Stimulated activated CD4-positive, alpha-beta T cell treated with anti-CD3 and anti-CD28 coated beads, Interleukin-1b, Interleukin-23, amount 100 ng/mL, for 24 hours (primary cell): ENCODE results near the gene CAMTA1.
A peak's percentile ranks its signal among the peaks of the same experiment; 100 is the strongest.

Experiments
- DNase-seq, 4 experiments: peaks; one replicate each; pipeline ENCODE4 v3.0.0-alpha.2; 2020; ENCODE audit warnings: low read depth in 4 of 4, low spot score in 1 of 4

CAMTA1 gene

GRCh38 chr1:7716506-7716905 is 931.3 kb downstream of the CAMTA1 start:
- DNase-seq, result no peak

DNA sequence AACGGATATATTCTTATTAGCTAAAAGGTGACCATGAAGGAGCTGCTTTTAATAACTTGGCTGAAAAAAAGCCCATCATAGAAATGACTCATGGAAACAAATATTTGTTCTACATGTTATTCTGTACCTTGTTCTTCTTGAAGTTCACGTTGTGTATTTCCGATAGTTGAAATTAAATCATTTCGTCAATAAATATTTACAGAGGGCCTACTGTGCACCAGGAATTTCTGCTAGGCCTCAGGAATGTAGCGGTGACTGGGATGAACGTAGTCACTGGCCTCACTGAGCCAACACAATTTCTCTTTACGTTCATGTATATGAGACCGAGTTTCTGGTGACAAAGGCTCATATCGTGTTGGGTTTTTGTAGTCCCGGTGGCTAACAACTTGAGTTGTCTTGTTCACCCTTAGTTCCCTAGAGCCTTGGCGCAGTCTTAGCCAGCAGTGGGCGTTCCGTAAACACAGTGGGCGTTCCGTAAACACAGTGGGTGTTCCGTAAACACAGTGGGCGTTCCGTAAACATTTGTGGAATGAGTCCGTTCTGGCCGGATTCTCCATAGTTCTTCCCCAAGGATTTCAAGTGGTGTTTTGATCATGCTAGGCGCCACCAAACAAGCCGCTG is 932.6 kb downstream of the CAMTA1 start:
- DNase-seq, result no peak

DNA sequence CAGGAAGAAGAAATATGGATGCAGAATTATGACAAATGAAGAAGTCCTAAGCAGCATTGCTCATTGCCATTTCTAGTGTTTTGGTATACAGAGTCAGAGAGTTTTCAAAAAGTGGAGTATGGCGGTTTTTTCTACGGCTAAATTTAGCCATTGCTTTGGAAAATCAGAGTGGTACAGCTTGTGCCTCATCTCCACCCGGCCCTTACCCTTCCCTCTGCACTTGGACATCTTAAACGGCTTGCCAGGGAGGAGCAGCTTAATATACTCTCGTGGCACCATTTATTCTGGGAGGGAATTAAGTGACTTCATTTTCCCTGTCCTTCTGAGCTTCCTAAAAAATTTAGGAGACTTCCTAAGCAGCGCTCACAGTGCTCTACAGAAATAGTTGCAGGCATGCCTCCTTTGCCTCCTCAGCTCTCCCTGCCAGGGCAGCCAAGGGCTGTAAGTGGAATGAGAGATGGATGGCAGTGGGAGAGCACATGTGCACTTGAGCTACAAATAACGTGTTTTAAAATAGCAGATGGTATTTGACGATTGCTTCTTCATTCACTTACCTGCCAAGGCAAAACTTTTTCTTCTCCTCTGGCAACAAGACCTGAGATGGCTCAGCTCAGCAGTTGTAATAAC is 934.3 kb downstream of the CAMTA1 start:
- DNase-seq, result no peak

DNA sequence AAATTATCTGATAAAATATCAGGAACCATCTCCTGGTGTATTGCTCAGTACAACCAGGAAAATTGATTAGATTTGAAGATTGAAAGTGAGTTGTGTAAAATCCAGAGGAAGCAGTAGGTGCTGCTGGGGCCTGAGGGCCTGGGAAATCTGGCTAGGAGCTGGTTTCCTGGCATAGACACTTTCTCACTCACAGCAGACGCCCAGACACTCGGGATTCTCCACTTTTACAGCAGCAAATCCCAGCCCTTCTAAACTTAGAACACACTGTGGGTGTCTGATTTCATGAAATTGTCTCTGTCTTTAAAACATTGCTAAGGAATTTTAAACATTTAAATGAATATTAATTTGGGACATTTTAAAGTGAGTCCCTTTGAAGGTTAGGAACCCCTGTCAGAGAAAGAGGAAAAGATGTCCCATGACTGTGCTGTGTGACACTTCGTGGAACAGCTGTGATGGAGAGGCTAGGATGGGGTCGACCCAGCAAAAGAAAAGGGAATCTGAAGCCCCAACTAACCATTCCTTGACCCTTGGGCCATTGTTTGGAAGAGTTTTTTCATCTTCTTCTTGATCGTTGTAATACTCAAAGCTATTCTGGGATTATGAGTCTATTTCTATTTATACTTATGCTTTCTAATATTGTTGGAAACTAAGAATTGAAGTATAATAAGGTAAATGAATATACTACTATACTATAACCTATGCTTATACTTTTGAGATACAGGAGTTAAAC is 936.9 kb downstream of the CAMTA1 start:
- no peak for DNase-seq

DNA sequence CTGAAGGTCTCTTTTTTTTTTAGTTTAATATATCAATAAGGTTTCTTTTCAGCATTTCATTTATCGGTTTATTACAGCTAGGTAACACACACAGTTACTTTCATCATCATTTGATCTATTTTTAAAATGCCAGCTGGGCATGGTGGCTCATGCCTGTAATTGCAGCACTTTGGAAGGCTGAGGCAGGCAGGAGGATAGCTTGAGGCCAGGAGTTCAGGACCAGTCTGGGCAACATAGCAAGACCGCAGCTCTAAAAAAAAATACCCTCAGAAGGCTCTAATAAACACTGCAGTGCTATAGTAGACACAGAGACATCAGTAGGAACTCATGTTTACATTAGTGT is 937.4 kb downstream of the CAMTA1 start:
- no peak for DNase-seq

DNA sequence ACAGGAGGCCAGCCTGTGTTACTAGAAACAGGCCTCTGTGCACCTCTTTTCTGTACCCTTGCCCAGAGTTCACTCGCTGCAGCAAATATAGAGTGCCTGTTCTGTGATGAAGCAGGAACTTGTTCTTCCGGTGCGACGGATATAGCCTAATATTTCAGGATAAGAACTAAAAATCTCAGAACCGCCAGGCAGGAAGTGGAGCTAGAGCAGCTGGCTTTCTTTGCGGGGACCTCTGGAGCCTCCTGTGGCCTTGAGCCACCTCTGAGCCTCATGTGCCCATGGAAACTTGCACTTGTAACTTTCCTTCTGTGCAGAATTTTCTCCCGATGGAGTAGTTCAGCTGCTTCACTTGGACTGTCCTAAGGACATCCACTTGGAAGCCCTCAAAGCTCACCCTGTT is 941.4 kb downstream of the CAMTA1 start:
- DNase-seq, result no peak

DNA sequence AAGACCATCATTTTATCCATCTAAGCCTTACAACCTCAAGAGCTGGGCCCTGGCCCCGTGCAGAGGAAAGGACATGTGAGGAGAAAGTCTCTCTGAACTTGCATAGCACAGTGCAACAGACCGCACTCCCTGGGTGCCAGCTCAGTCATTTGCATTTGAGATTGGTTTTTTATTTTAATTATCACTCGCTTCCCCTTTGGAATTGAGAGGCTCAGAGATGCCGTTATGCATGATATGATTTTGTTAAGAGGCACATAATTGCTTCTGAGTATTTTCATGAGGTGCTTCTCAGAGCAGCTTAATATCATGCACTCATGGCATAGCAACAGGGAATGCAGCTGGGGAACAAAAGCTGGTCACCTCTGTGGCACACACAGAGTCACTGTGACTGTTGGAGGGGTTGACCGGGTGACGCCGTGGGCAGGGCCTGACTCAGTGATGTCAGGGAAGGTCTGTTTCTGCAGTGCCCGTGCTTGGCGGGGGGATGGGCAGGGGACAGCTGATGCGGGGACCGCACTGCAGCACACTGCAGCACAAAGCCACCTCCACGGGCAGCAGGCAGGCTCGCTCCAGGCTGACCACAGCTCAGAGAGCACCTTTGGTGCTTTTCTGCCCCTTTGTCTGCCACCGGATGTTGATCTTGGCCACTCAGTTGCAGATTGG is 942.7 kb downstream of the CAMTA1 start:
- DNase-seq, result no peak

- DNase-seq, result no peak
Measured at GRCh38 chr1:7729761-7730160, 944.5 kb downstream of the CAMTA1 start.

DNA sequence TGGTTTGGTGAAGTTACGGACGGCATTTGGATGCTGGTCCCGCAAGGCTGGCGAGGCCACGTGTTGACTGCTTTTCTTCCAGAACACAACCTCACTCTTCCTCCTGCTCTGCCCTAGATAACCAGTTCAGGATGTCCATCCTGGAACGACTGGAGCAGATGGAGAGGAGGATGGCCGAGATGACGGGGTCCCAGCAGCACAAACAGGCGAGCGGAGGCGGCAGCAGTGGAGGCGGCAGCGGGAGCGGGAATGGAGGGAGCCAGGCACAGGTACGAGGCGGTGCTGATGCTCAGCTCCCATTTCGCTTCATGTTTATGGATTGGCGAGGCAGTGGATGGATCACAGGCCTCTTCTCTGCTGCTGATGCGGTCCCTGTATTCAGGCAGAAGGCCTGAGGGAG is 947.1 kb downstream of the CAMTA1 start:
- DNase-seq, result no peak

DNA sequence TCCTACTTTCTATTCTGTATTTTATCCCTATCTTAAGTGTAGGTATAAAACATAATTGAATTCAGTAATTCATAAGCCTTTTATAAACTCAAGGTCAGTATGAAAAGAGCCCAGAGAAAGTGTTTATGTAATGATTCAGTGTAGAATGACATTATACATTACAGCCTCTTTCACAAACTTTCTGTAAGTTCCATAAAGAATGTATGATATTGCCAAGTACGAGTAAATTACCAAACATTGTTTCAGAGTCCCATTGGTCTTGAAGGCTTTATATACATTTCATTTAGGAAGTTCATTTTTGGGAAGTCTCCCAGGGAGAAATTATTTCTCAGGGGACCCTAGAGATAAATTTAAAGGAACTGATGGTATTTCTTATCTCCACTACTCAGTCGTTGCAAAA is 948.0 kb downstream of the CAMTA1 start:
- DNase-seq, result no peak

DNA sequence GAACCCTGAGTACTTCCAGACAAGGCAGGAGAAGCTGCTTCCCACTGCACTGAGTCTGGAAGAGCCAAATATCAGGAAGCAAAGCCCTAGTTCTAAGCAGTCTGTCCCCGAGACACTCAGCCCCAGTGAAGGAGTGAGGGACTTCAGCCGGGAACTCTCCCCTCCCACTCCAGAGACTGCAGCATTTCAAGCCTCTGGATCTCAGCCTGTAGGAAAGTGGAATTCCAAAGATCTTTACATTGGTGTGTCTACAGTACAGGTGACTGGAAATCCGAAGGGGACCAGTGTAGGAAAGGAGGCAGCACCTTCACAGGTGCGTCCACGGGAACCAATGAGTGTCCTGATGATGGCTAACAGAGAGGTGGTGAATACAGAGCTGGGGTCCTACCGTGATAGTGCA is 952.8 kb downstream of the CAMTA1 start:
- no peak for DNase-seq

GRCh38 chr1:7743346-7743745 is 958.1 kb downstream of the CAMTA1 start:
- no peak for DNase-seq

DNA sequence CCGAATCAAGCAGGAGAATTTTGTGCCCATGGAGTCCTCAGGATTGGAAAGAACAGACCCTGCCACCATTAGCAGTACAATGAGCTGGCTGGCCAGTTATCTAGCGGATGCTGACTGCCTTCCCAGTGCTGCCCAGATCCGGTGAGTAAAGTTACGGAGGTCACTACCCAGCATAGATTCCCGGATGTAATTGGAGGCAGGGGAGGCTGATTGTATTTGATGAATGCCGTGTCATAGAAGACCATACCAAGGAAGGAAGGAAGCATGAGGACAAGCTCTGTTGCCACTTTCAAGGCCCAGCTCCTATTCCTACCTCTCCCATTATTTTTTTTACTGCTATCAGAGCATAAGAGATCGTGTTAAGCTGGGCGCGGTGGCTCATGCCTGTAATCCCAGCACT is 959.6 kb downstream of the CAMTA1 start:
- DNase-seq, result no peak

DNA sequence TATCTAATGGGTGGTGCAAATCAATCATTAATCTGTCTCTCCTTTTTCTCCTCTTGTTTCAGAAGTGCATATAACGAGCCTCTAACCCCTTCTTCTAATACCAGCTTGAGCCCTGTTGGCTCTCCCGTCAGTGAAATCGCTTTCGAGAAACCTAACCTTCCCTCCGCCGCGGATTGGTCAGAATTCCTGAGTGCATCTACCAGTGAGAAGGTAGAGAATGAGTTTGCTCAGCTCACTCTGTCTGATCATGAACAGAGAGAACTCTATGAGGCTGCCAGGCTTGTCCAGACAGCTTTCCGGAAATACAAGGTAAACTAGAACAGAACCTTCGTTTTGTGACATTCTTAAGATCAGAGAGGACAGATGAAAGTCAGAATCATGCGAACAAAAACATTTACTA is 960.5 kb downstream of the CAMTA1 start:
- DNase-seq, result no peak

DNA sequence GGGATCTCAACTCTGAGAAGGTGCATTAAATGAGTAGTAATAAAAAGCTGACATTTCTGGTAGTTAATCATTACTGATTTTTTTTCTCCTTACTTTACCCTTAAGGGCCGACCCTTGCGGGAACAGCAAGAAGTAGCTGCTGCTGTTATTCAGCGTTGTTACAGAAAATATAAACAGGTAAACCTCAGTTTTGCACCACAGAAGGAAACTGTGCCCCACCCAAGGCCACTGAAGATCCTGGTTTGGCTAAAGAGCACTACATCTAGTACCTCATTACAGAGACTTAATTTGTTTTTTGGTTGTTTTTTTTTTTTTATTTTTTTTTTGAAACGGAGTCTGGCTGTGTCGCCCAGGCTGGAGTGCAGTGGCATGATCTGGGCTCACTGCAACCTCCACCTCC is 962.4 kb downstream of the CAMTA1 start:
- DNase-seq, result no peak

GRCh38 chr1:7749126-7749525 is 963.9 kb downstream of the CAMTA1 start:
- DNase-seq, result no peak

DNA sequence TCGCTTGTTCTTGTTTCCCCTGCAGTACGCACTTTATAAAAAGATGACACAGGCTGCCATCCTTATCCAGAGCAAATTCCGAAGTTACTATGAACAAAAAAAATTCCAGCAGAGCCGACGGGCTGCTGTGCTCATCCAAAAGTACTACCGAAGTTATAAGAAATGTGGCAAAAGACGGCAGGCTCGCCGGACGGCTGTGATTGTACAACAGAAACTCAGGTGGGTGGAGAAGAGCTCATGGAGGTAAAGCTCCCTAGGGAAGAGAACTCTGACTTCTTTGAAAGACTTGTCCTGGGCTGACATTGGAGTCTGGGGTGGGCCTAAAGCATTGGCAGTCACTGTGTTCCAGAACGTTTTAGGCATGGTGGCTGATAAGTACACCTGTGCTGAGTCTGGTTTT is 965.9 kb downstream of the CAMTA1 start:
- no peak for DNase-seq

DNA sequence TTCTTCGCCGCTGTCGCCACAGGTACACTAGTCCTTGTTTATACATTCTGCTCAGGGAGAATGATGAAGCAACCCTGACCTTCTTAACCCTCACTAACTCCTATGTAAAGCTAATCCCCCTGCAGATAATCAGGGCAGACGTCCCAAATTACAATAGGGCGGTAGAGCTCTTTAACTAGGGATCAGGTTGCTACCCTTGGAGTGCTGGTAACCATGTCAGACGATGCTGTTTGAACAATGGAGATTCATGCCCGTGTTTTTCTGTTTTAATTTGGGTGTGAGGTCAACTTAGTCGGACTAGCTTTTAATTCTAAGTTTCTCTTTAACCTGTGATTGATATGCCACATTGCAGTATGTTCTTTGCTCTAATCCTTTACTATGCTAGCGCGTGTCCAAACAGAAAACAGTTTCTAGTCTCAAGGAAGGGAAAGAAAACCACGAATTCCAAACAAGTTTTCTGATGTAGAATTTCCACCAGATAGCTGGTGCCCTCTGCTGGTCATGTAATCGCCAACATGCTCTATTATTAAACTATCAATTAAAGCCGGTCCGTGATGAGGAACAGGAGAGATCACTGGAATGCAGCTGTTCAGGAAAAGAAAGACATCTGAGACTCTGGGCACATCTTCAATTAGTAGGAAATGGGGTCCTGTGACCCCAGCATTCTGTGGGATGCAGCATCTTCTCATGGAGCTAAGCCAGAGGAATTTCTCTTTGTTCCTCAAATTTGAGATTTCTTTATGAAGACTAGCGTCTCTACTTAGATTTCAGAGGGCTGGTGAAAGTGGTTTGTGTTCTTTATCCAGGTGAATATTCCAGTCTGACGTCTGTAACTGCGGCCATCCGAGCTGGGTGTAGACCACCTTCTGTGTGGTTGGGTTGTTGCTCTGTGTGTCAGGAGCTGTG is 967.5 kb downstream of the CAMTA1 start:
- DNase-seq, result peak in 3 of 4 experiments; percentile 19 to 32 (median 23)

- no peak for DNase-seq
Measured at GRCh38 chr1:7753641-7754040, 968.4 kb downstream of the CAMTA1 start.

DNA sequence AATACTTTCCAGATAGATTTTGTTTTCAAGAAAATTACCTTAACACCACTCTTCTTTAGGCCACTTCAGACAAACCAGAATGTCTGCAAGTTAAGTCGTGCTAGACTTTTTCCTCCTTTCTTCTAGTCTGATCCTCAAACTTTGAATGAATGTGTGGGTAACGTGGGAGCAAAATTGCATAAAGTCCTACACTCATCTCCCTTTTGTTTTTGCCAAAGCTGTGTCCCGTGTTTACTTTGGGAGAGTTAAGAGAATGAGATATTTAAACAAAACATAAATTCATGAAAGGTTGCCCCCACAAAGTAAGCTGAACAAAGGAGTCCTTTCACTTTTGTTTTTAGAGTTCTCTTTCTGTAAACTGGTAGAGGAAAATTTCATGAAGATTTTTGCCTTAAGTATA is 969.0 kb downstream of the CAMTA1 start:
- no peak for DNase-seq

GRCh38 chr1:7755448-7755847 is 970.2 kb downstream of the CAMTA1 start:
- DNase-seq, result no peak
